AG04449 (cell line): ENCODE results near the gene DEPDC1B.
"Not testable (repeated sequence)": the region's sequence is repeated elsewhere in the genome, so short reads cannot be mapped to it uniquely, and the experiment has no call there.

Experiments used
- CTCF ChIA-PET: fragments of 350-600 bp; formaldehyde crosslinking; extraction: SDS; loops from one replicate; lab custom pipeline; 2021; ENCODE audit warnings: antibody characterized with exemption; lab: Yijun Ruan, JAX
- POLR2A ChIA-PET: fragments of 400-600, 350-600 bp; formaldehyde crosslinking; extraction: SDS; loops from one replicate; lab custom pipeline; 2020; ENCODE audit warnings: antibody characterized with exemption, inconsistent platforms; lab: Yijun Ruan, JAX
- DNase-seq: peaks from one replicate; pipeline ENCODE4 v3.0.0-alpha.2; 2010; ENCODE audit warnings: low read depth, low spot score
- H3K4me3 ChIP-seq: 2 replicates; pipeline ENCODE4 v1.5.1; 2011; ENCODE audit warnings: low read depth, mild to moderate bottlenecking, control low read depth, low read length
- TF ChIP-seq, protein P1 (sequence below): IDR thresholded peaks from one replicate; pipeline ENCODE4 v1.5.1; 2011; ENCODE audit warnings: mild to moderate bottlenecking, moderate library complexity, low read length, control low read depth, inconsistent platforms; ENCODE audit not compliant: insufficient read depth; ENCODE audit errors: missing control alignments

The DEPDC1B gene

DNA sequence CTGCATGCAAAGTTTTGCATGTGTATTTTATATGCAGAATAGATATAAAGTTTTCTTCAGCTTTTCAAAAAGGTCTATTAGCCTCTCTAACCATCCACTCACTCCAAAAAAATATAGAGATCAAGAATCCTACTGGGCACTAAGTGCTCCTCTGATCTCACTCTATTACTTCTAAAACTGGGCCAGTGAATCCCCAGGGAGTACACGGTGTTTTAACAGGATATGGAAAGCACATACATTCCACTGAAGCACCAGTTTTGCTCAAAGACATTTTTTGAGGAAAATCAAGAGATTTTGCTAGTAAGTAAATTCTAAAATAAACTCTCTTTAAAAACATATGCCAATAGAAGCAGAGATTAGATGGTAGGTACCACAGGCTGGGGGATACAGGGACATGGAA, 95.2 kb downstream of the DEPDC1B start:
- POLR2A ChIA-PET: no interaction called here
- no peak overlapping the region for H3K4me3 ChIP-seq
- TF ChIP-seq, protein P1, sequence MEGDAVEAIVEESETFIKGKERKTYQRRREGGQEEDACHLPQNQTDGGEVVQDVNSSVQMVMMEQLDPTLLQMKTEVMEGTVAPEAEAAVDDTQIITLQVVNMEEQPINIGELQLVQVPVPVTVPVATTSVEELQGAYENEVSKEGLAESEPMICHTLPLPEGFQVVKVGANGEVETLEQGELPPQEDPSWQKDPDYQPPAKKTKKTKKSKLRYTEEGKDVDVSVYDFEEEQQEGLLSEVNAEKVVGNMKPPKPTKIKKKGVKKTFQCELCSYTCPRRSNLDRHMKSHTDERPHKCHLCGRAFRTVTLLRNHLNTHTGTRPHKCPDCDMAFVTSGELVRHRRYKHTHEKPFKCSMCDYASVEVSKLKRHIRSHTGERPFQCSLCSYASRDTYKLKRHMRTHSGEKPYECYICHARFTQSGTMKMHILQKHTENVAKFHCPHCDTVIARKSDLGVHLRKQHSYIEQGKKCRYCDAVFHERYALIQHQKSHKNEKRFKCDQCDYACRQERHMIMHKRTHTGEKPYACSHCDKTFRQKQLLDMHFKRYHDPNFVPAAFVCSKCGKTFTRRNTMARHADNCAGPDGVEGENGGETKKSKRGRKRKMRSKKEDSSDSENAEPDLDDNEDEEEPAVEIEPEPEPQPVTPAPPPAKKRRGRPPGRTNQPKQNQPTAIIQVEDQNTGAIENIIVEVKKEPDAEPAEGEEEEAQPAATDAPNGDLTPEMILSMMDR: no peak
- DNase-seq: no peak
- CTCF ChIA-PET: no interaction called here

DNA sequence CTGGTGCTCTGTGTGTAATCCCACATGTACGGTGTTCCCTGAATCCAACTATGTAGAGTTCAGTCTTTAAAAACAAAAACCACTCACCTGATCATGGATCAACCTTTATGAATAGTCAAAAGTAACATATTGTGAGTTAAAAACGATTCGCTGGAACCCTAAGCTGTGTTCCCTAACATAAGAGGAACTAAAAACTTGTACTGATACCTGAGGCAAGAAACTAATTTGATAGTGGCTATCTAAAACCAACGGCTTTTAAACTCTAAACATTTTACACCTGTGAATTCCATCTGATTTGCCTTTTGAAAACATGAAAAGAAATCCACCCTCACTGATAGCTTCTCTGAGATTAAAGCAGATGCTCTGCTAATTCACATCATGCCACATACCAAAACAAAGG, 101.5 kb downstream of the DEPDC1B start:
- DNase-seq: no peak
- CTCF ChIA-PET: interaction anchor here (1.2 kb wide), 1 partner anchor 311 kb away, joined by 3 read pairs; no protein-coding TSS in a partner anchor
- H3K4me3 ChIP-seq: no peak overlapping the region
- TF ChIP-seq, protein P1: no peak
- POLR2A ChIA-PET: no interaction called here

DNA sequence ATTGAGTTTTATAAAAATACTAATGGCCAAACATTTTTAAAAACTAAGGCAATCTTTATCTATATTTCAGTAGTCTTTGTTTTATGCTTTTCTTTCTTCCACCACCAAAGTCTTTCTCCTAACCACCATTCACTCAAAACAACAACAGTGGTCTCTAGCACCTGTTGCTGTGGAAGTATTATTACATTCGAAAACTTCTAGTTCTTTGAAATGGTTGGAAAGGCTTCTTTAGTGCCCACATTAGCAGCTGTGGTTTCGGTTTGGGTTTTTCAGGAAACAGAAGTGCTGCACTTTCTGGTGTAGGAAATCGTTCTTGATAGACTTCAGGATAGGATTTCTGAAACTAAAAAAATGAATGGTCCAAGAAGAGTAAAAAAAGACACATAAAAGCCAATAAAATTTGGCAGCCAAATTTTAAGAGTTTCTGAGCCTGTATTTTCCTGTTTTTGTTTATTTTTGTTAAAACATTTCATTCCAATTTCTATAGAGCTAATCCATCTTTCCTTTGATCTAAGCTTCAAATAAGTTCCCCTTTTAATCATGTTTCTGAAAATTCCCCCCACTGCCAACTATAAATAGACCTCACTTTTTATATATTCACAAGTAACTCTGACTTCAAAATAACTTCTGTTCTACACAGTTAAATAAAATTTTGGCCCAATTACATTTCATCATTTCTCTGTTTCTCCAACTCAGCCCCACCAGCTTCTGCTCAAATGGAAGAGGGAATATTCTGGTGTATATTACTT, 102.2 kb downstream of the DEPDC1B start:
- POLR2A ChIA-PET: no interaction called here
- no peak overlapping the region for H3K4me3 ChIP-seq
- CTCF ChIA-PET: interaction anchor here (1.2 kb wide), 1 partner anchor 311 kb away, joined by 3 read pairs; no protein-coding TSS in a partner anchor
- DNase-seq: no peak
- TF ChIP-seq, protein P1: no peak

DNA sequence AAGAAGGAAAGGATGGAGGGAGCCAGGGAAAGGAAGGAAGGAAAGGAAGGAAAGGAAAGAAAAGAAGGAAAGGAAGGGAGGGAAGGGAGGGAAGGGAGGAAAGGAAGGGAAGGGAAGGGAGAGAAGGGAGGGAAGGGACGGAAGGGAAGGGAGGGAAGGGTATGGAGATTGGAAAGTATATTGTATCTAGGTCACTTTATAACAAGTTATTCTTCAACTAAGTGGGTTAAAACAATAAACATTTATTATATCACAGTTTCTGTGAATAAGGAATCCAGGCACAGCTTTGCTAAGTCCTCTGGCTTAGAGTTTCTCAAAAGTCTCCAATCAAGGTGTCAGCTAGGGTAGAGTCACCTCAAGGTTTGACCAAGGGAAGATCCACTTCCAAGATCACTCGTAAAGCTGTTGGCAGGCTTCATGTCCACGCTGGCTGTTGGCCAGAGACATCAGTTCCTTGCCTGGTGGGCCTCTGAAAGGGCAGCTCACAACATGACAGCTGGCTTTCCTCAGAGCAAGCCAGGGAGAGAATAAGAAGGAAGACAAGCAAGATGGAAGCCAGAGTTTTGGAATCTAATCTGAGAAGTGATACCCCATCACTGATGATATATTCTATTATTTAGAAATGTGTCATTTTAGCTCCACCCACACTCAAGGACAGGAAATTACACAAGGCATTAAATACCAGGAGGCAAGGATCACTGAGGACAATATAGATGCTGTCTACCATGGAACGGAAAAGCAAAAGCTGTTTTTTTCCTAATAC, 105.1 kb downstream of the DEPDC1B start:
- ChIA-PET CTCF (no interaction called here), POLR2A (no interaction called here)
- TF ChIP-seq, protein P1: no peak

DNA sequence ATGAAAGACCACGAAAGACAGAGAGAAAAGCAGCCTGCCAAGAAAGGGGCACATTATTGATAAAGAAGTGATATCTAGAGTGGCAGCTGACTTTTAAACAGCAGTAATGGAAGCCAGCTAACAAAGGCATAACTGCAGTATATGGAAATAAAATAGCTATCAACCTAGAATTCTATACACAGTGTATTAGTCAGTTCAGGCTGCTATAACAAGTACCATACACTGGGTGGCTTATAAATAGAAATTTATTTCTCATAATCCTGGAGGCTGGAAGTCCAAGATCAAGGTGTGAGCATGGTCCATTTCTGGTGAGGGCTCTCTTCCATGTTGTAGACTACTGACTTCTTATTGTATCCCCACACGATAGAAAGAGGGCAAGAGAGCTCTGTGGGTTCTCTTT, 109.8 kb downstream of the DEPDC1B start:
- ChIA-PET CTCF (interaction anchor here (1.2 to 1.5 kb wide), 2 partner anchors 79 to 780 kb away, joined by 3 to 4 read pairs; no protein-coding TSS in a partner anchor), POLR2A (no interaction called here)
- TF ChIP-seq, protein P1: no peak
- H3K4me3 ChIP-seq: no peak overlapping the region
- no peak for DNase-seq

More for the DNA sequence above, 105.1 kb downstream of the DEPDC1B start:
- no peak for DNase-seq
- no peak overlapping the region for H3K4me3 ChIP-seq

DNA sequence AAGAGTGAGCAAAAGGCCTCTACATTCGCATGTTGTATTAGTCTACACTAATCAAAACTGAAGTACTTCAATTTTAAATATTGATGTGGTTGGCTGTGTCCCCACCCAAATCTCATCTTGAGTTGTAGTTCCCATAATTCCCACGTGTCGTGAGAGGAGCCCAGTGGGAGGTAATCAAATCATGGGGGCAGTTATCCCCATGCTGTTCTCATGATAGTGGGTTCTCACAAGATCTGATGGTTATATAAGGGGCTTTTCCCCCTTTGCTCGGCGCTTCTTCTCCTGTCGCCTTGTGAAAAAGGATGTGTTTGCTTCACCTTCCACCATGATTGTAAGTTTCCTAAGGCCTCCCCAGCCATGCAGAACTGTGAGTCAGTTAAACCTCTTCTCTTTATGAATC, 112.7 kb downstream of the DEPDC1B start:
- CTCF ChIA-PET, POLR2A ChIA-PET, H3K4me3 ChIP-seq, DNase-seq: not testable (repeated sequence)
